CD4-positive, alpha-beta T cell treated with Interleukin-1 beta for 1 hour (primary cell): ENCODE results near the gene ARHGAP12.

Experiments
- DNase-seq, 2 donors: peaks; one replicate each; pipeline ENCODE4 v3.0.0-alpha.2; 2020 to 2022

The ARHGAP12 gene

GRCh38 chr10:31947144-31947926, 18.7 kb upstream of the ARHGAP12 start:
- DNase-seq: no peak

GRCh38 chr10:31945392-31945791, 16.8 kb upstream of the ARHGAP12 start:
- DNase-seq: no peak

- DNase-seq: no peak
Observed at GRCh38 chr10:31944071-31944433, 15.4 kb upstream of the ARHGAP12 start.

GRCh38 chr10:31942892-31943291, 14.3 kb upstream of the ARHGAP12 start:
- no peak for DNase-seq

GRCh38 chr10:31942435-31942834, 13.8 kb upstream of the ARHGAP12 start:
- DNase-seq: no peak

GRCh38 chr10:31940839-31941653, 12.4 kb upstream of the ARHGAP12 start:
- no peak for DNase-seq

GRCh38 chr10:31939797-31940708, 11.4 kb upstream of the ARHGAP12 start:
- DNase-seq: no peak

GRCh38 chr10:31937371-31937770, 8.7 kb upstream of the ARHGAP12 start:
- DNase-seq: no peak

- DNase-seq: no peak
Observed at GRCh38 chr10:31936933-31937332, 8.3 kb upstream of the ARHGAP12 start.

- no peak for DNase-seq
Observed at GRCh38 chr10:31936086-31936485, 7.5 kb upstream of the ARHGAP12 start.

- DNase-seq: no peak
Observed at GRCh38 chr10:31935678-31936077, 7.0 kb upstream of the ARHGAP12 start.

- DNase-seq: no peak
Observed at GRCh38 chr10:31932838-31933237, 4.2 kb upstream of the ARHGAP12 start.

- DNase-seq: no peak
Observed at GRCh38 chr10:31930856-31931255, 2.2 kb upstream of the ARHGAP12 start.

- peak; percentile 34 to 57 for DNase-seq
Observed at GRCh38 chr10:31930023-31930751, 1.6 kb upstream of the ARHGAP12 start.

- peak; percentile 25 to 32 for DNase-seq
Observed at GRCh38 chr10:31929261-31930022, 811 bp upstream of the ARHGAP12 start.

GRCh38 chr10:31927884-31928548, 615 bp downstream of the ARHGAP12 start:
- peak; percentile 65 to 66 for DNase-seq

- peak in 1 of 2 donors; percentile 18 for DNase-seq
Observed at GRCh38 chr10:31927565-31927883, 1.1 kb downstream of the ARHGAP12 start.

- no peak for DNase-seq
Observed at GRCh38 chr10:31926765-31927564, 1.7 kb downstream of the ARHGAP12 start.

- DNase-seq: no peak
Observed at GRCh38 chr10:31926160-31926559, 2.5 kb downstream of the ARHGAP12 start.

GRCh38 chr10:31924833-31925232, 3.8 kb downstream of the ARHGAP12 start:
- no peak for DNase-seq
